DOHH2 (cell line): ENCODE data around the gene OSTN.

Experiments
- CTCF ChIP-seq: fragments of 200-600 bp; sonication (generic); IDR thresholded peaks from one replicate; pipeline ENCODE4 v1.5.1; 2014; ENCODE audit warnings: antibody characterized with exemption, mild to moderate bottlenecking, low read depth, low read length; ENCODE audit not compliant: poor library complexity, severe bottlenecking
- EZH2phosphoT487 ChIP-seq: fragments of 200-600 bp; sonication (generic); IDR thresholded peaks from 2 replicates; pipeline ENCODE4 v1.6.1; 2017; ENCODE audit warnings: borderline replicate concordance, mild to moderate bottlenecking, antibody characterized with exemption, low read length, moderate library complexity, mixed read lengths

GRCh38 chr3:191220908-191221307 is 21.9 kb downstream of the OSTN start:
- TF ChIP-seq CTCF: peak; percentile 22
- TF ChIP-seq EZH2phosphoT487: no peak
